Measurements from ENCODE around the gene ABCC3. TPM values are rescaled to one million over a fixed set of nuclear protein-coding genes. Genes with fewer than 3 reads are reported as not detected.

The ABCC3 gene
- total RNA-seq, 1 donor from 2014 or later: 13.3 TPM

- Mint-ChIP-seq H3K36me3 (no peaks in the 10 kb centered on the region), H3K9me3 (no peaks in the 10 kb centered on the region), H3K4me3 (no peak overlapping the region), H3K27me3 (peaks cover 2% of the 10 kb centered on the region), H3K4me1 (ENCODE audit: unreplicated experiment) (peaks cover 19% of the 10 kb centered on the region), H3K27ac (no peak overlapping the region)
- DNase-seq (ENCODE audit: extremely low spot score, unreplicated experiment): no peak
- TF ChIP-seq, protein P1, sequence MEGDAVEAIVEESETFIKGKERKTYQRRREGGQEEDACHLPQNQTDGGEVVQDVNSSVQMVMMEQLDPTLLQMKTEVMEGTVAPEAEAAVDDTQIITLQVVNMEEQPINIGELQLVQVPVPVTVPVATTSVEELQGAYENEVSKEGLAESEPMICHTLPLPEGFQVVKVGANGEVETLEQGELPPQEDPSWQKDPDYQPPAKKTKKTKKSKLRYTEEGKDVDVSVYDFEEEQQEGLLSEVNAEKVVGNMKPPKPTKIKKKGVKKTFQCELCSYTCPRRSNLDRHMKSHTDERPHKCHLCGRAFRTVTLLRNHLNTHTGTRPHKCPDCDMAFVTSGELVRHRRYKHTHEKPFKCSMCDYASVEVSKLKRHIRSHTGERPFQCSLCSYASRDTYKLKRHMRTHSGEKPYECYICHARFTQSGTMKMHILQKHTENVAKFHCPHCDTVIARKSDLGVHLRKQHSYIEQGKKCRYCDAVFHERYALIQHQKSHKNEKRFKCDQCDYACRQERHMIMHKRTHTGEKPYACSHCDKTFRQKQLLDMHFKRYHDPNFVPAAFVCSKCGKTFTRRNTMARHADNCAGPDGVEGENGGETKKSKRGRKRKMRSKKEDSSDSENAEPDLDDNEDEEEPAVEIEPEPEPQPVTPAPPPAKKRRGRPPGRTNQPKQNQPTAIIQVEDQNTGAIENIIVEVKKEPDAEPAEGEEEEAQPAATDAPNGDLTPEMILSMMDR (conservative IDR thresholded peaks at IDR 0.05): no peak
Observed at GRCh38 chr17:50594128-50594823, 40.4 kb upstream of the ABCC3 start.

DNA sequence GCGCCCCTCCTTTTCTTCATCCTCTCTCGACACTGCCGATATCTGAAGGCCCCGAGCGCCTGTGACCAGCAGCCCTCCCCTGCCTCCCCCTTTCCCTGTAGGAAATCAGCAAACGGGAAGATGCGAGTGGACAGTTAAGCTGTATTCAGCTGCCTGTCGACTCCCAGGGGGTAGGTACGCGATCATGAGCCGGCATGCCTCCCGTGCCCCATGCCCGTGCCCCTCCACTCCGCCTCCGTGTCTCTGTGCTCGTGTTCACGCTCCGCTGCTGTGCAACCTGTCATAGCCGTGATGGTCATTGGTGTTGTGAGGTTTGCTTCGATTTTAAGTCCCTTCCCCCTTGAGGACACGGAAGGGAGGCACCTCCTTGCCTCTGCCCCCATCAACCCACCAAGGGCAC, 39.8 kb upstream of the ABCC3 start:
- Mint-ChIP-seq H3K4me3 (no peak overlapping the region), H3K36me3 (no peaks in the 10 kb centered on the region), H3K27me3 (peaks cover 2% of the 10 kb centered on the region), H3K4me1 (ENCODE audit: unreplicated experiment) (peaks cover 14% of the 10 kb centered on the region), H3K27ac (no peak overlapping the region), H3K9me3 (no peaks in the 10 kb centered on the region)
- TF ChIP-seq, protein P1 (conservative IDR thresholded peaks at IDR 0.05): no peak
- no peak for DNase-seq (ENCODE audit: extremely low spot score, unreplicated experiment)

- Mint-ChIP-seq H3K36me3 (no peaks in the 10 kb centered on the region), H3K9me3 (no peaks in the 10 kb centered on the region)
- DNase-seq (ENCODE audit: extremely low spot score, unreplicated experiment): no peak
Observed at GRCh38 chr17:50596191-50597037, 38.3 kb upstream of the ABCC3 start.

DNA sequence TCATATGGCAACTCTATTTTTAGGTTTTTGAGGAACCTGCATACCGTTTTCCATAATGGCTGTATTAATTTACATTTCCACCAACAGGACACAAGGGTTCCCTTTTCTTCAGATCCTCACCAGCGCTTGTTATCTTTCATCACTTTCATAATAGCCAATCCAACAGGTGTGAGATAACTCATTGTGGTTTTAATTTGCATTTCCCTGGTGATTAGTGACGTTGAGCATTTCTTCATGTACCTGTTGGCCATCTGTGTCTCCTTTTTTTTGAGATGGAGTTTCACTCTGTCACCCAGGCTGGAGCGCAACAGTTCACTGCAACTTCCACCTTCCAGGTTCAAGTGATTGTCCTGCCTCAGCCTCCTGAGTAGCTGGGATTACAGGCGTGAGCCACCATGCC, 36.2 kb upstream of the ABCC3 start:
- no peak for DNase-seq (ENCODE audit: extremely low spot score, unreplicated experiment)
- Mint-ChIP-seq H3K9me3 (no peaks in the 10 kb centered on the region), H3K4me1 (ENCODE audit: unreplicated experiment) (peaks cover 22% of the 10 kb centered on the region), H3K4me3 (no peak overlapping the region), H3K27me3 (peaks cover 12% of the 10 kb centered on the region), H3K36me3 (no peaks in the 10 kb centered on the region), H3K27ac (no peak overlapping the region)
- TF ChIP-seq, protein P1 (conservative IDR thresholded peaks at IDR 0.05): no peak

More at GRCh38 chr17:50596191-50597037, 38.3 kb upstream of the ABCC3 start:
- Mint-ChIP-seq H3K4me1 (ENCODE audit: unreplicated experiment) (peaks cover 14% of the 10 kb centered on the region), H3K4me3 (no peak overlapping the region), H3K27me3 (peaks cover 2% of the 10 kb centered on the region), H3K27ac (no peak overlapping the region)
- TF ChIP-seq, protein P1 (conservative IDR thresholded peaks at IDR 0.05): peak; percentile 63

- Mint-ChIP-seq H3K27me3 (peaks cover 12% of the 10 kb centered on the region), H3K4me1 (ENCODE audit: unreplicated experiment) (peaks cover 19% of the 10 kb centered on the region), H3K27ac (no peak overlapping the region), H3K9me3 (no peaks in the 10 kb centered on the region), H3K4me3 (no peak overlapping the region), H3K36me3 (no peaks in the 10 kb centered on the region)
- no peak for DNase-seq (ENCODE audit: extremely low spot score, unreplicated experiment)
- TF ChIP-seq, protein P1 (conservative IDR thresholded peaks at IDR 0.05): no peak
Observed at GRCh38 chr17:50599606-50600005, 35.1 kb upstream of the ABCC3 start.
